GM18508 (cell line): ENCODE data around the gene DNAJA2.
"Not testable (repeated sequence)": the region's sequence is repeated elsewhere in the genome, so short reads cannot be mapped to it uniquely, and the experiment has no call there.

Source experiments
- ATAC-seq: cut with Tn5 transposase; IDR thresholded peaks from one replicate; pipeline ENCODE4 v1.9.1; 2021; ENCODE audit warnings: moderate number of reproducible peaks; ENCODE audit not compliant: insufficient read depth, unreplicated experiment

Gene DNAJA2

DNA sequence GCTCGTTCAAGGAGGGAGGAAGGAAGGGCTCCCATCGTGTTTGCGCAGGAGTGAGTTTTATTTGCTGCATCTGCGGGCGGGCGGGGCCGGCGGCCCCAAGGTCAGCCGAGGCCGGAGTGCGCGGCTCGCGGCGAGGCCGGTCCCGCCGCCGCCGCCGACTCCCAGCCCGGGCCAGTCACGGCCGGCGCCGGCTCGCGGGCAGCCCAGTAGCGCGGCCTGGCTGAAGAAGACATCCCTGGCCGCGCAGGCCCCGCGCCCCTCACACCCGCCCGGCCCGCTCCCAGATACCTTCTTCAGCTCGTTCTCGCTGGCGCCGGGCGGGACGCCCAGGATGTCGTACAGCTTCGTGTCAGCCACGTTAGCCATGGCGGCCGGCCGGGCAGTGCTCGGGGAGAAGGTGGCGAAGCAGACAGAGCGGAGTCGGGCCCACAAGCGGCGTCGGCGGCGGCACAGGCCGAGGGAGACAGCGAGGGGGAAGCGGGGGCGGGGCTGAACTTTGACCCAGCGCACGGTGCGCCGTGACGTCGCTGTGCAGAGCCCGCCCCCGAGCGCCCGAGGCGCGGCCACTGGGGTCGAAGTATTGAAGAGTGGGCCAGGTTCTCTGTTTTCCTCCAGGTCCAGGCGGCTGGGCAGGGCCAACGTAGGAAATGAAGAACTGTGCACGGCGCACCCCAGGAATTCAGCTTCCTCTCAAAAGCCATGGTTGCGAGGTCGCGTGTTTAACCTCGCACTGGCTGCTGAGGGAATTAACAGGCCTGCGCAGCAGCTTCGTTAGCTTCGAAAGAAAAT lies at the start of gene DNAJA2:
Gene DNAJA2, minus strand, starts transcription at position 468 of the 789 bp plus-strand sequence. Its CDS starts 102 bp downstream, at position 366.
- ATAC-seq, result peak; percentile 64

DNA sequence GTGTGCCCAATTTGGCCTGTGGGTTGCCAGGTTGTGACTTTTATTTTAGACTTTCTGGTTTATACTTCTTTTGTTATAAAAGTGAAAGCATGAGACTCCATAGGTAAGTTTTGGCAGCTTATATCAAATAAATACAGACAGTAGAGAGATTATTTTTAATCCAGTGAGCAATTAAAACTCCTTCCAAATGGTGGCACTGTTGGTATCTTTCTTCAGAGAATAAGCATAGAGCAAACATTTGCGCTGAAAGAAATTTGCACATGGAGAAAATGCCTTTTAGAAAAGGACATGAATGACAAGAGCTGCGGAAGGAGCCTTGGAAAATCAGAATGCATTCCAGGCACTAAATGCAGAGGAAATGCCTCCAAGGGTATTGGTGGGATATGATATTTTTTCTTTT lies 46.1 kb upstream of the DNAJA2 start:
- no peak for ATAC-seq

DNA sequence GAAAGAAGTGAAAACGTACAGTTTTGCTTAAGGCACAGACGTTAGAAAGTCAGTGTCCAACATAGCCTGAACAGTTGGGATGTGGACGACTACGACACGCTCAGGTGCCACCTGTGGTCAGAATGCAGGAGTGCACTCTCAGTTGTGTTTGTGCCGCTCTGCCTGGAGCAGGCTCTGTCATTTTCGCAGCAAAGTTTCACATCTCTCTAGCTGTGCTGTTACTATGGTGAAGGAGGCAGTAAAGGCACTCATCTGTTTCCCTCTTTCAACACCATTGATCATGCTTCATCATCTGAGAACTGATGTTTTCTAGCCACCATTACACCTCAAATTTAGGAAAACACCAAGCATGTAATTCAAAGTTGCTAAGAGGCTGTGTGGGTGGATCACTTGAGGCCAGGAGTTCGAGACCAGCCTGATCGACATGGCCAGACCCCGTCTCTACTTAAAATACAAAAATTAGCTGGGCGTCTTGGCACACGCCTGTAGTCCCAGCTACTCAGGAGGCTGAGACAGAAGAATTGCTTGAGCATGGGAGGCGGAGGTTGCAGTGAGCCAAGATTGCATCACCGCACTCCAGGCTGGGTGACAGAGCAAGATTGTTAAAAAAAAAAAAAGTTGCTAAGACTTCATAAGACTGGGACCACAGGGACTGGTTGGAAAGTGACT lies 44.9 kb upstream of the DNAJA2 start:
- ATAC-seq, result peak; percentile 98

DNA sequence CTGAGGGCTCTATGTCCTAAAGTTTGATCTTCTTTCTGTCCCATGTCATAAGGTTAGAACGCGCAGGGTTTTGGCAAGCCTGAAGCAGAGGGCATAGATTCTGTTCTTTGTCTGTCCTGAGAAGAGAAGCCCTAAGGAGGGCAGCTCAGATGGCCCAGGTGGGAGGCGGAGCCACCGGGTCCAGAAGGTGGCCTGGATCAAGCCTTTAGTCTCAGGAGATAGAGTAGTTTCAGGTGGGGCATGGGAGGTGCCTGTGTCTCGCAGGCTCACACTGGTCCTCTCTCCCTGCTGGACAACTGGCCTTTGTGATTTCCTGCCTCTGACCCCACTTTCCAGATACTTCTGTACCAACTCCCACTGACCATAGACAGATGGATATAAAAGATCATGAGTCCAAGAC lies 44.2 kb upstream of the DNAJA2 start:
- no peak for ATAC-seq

GRCh38 chr16:47016700-47017133 lies 43.2 kb upstream of the DNAJA2 start:
- ATAC-seq, result no peak

DNA sequence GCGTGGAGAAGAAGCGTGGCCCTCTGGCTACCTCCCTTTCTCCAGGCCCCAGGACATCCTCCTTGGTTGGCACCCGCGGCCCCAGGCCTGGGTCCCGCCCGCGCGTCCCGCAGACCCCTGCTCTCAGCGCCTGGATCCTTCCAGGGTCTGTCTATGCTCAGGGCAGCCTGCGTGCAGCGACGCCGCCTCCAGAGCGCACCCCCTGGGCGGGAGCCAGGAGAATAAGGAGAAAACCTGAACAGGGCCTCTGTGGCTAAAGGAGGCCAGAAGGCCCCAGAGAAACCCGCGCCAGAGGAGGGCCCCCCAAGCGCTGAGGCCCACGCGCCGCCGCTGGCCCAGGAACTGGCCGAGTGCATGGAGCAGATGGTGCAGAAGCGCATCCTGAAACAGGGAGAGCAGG lies 40.4 kb upstream of the DNAJA2 start:
- no peak for ATAC-seq

- ATAC-seq, result no peak
These were observed 39.7 kb upstream of the DNAJA2 start for GRCh38 chr16:47013172-47013571.

- not testable (repeated sequence) for ATAC-seq
These were observed 37.3 kb upstream of the DNAJA2 start for GRCh38 chr16:47010812-47011211.

DNA sequence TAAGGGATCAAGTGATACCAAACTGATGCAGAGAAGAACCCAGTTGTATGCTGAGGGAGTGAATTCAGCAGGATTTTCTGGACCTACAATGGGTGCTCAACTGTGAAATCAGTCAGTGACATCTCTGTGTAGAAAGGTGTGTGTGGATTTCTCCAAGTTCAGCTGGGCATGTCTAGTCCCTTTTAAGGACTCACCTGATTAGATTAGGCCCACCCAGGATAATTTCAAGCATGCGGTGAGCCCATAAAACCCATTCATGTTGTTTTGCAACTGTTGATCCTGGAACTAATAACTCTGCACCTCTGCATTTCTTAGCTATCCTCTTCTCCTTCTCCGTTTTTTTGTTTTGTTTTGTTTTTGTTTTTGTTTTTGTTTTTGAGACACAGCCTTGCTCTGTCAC lies 35.1 kb upstream of the DNAJA2 start:
- ATAC-seq, result no peak

GRCh38 chr16:47008174-47008573 lies 34.7 kb upstream of the DNAJA2 start:
- no peak for ATAC-seq

DNA sequence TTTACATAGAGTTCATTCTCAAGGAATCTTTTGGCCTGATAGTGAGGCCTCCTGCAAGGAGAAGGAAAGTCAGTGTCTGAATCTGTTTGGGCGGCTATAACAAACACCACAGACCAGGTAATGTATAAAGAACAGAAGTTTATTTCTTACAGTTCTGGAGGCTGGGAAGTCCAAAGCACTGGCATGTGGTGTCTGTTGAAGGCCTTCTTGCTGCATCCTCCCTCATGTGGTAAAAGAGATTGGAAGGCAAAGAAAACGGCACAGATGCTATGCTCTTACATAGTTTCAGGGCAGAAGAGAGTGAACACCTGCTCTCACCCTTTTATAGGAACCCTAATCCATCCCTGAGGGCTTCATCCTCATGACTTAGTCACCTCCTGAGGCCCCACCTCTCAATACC lies 31.2 kb upstream of the DNAJA2 start:
- no peak for ATAC-seq

GRCh38 chr16:47000066-47000465 lies 26.6 kb upstream of the DNAJA2 start:
- ATAC-seq, result not testable (repeated sequence)

DNA sequence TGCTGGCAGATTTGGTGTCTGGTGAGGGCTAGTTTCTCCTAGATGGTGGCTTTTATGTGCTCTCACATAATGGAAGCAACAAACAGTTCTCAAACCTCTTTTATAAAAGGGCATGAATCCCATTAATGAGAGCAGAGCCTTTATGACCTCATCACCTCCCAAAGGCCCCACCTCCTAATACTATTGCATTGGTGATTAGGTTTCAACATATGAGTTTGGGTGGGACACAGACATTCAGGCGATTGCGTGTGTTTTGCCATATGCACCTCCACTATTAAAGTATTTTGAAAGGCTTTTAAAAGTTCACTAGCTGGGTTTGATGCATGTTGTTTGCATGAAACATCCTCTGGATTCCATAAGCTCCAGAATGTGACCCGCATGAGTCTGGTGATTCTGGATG lies 24.4 kb upstream of the DNAJA2 start:
- no peak for ATAC-seq

DNA sequence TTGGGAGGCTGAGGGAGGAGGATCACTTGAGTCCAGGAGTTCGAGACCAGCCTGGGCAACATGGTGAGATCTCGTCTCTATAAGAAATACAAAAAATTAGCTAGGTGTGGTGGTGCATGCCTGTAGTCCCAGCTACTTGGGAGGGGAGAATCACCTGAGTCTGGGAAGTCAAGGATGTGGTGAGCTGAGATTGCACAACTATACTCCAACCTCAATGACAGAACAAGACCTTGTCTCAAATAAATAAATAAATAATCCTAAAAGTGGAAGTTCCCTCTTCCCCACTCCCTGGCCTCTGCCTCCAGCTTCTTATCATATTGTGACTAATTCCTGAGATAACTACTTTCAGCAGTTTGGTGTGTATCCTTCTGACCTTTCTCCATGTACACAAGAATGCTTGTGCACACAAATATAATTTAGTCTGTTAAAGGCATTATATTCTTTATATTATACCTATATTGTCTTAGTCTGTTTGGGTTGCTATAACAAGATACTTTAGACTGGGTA lies 23.5 kb upstream of the DNAJA2 start:
- ATAC-seq, result no peak

DNA sequence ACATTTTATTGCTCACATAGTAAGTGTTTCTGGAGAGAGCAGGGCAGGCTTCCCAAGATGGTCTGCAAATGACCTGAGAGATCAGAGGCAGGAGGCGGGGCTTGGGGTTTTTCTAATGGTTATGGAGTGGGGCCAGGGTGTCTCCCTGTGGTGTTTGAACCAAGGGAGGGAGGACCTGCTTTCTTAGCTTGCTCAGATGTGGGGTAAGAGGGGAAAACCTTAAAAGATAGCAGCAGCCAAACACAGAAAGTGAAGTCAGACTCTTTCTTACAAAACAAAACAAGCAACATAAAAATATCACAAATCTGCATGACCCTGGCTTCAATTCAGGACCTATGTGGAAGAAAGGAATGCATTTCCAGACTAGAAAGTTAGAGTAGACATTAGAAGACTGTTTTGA lies 22.9 kb upstream of the DNAJA2 start:
- no peak for ATAC-seq

GRCh38 chr16:46991729-46992704 lies 18.5 kb upstream of the DNAJA2 start:
- ATAC-seq, result no peak

- ATAC-seq, result no peak
These were observed 13.4 kb upstream of the DNAJA2 start for GRCh38 chr16:46986896-46987295.

GRCh38 chr16:46986438-46986837 lies 13.0 kb upstream of the DNAJA2 start:
- ATAC-seq, result no peak

GRCh38 chr16:46982335-46982734 lies 8.9 kb upstream of the DNAJA2 start:
- ATAC-seq, result no peak

DNA sequence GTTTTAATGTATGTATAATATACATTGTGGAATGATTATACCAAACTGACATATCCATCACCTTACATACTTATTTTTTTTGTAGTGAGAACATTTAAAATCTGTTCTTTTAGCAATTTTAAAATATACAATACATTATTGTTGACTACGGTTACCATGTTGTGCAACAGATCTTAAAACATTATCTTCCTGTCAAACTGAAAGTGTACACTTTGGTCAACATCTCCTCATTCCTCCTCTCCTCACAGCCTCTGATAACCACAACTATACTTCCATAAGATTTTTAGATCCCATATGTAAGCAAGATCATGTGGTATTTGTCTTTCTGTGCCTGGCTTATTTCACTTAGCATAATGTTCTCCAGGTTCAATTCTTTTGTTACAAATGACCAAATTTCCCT lies 7.5 kb upstream of the DNAJA2 start:
- ATAC-seq, result no peak
